Suprapubic skin (tissue), 4 donors: ENCODE measurements around the gene MMD2.

Source experiments
- CTCF ChIP-seq, 2 donors: fragments of 200-600 bp in 1 of 2; fragments of 450-650 bp in 1 of 2; sonication (generic) in 1 of 2; IDR thresholded peaks; one replicate each; pipeline ENCODE4 v1.5.1; 2016 to 2019; ENCODE audit warnings: antibody characterized with exemption in 2 of 2, mild to moderate bottlenecking in 1 of 2, moderate library complexity in 1 of 2
- EP300 ChIP-seq: sonication (generic); formaldehyde crosslinking; IDR thresholded peaks from one replicate; pipeline ENCODE4 v1.6.1; 2017; ENCODE audit warnings: antibody characterized with exemption
- POLR2A ChIP-seq, 2 donors: fragments of 450-650 bp; IDR thresholded peaks; one replicate each; pipeline ENCODE4 v1.6.1; 2017; ENCODE audit warnings: antibody characterized with exemption in 2 of 2, mild to moderate bottlenecking in 2 of 2, moderate library complexity in 2 of 2
- POLR2AphosphoS5 ChIP-seq, 3 donors: sonication (generic); formaldehyde crosslinking; IDR thresholded peaks; one replicate each; pipeline ENCODE4 v1.6.1; 2017; ENCODE audit warnings: antibody characterized with exemption in 3 of 3

GRCh38 chr7:4998910-4999309 lies 39.9 kb upstream of the MMD2 start:
- TF ChIP-seq CTCF (IDR thresholded peaks at IDR 0.05) (no peak), POLR2AphosphoS5 (IDR thresholded peaks at IDR 0.05) (no peak), POLR2A (IDR thresholded peaks at IDR 0.05) (no peak), EP300 (no peak)
